K562 (cell line): ENCODE data around the gene PLEKHF1. TPM values are rescaled to one million over a fixed set of nuclear protein-coding genes. Genes with fewer than 3 reads are reported as not detected.
A peak's percentile ranks its signal among the peaks of the same experiment; 100 is the strongest.

Experiments used
- CCAR2 ChIP-seq: fragments of 200-400 bp; formaldehyde crosslinking; IDR thresholded peaks from 2 replicates; pipeline ENCODE4 v1.6.1; 2017; ENCODE audit warnings: mild to moderate bottlenecking, low read depth, low read length
- CEBPB ChIP-seq: fragments of 450-650 bp; IDR thresholded peaks from 2 replicates; pipeline ENCODE4 v1.6.1; 2016; ENCODE audit warnings: missing genetic modification characterization, missing compliant biosample characterization
- GTF2E2 ChIP-seq: fragments of 200-800 bp; sonication (Bioruptor generic); IDR thresholded peaks from 2 replicates; pipeline ENCODE4 v1.6.1; 2016; ENCODE audit warnings: missing genetic modification characterization, missing compliant biosample characterization
- HMBOX1 ChIP-seq: sonication (generic); IDR thresholded peaks from 2 replicates; pipeline ENCODE4 v1.6.1; 2016
- KAT2B ChIP-seq: IDR thresholded peaks from one replicate; pipeline ENCODE4 v1.6.1; 2012; ENCODE audit warnings: low read depth, mild to moderate bottlenecking, control low read depth, inconsistent platforms, low read length, moderate library complexity
- MAFG ChIP-seq: fragments of 450-650 bp; conservative IDR thresholded peaks from 2 replicates; pipeline ENCODE4 v1.6.1; 2016; ENCODE audit warnings: missing genetic modification characterization, missing compliant biosample characterization
- RB1 ChIP-seq: fragments of 450-650 bp; IDR thresholded peaks from 2 replicates; pipeline ENCODE4 v1.6.1; 2017; ENCODE audit warnings: low read depth, mild to moderate bottlenecking
- SRSF7 ChIP-seq: fragments of 200-400 bp; formaldehyde crosslinking; optimal IDR thresholded peaks from 2 replicates; pipeline ENCODE3; 2017; ENCODE audit warnings: mild to moderate bottlenecking, low read depth, low read length
- TAF1 ChIP-seq: IDR thresholded peaks from 2 replicates; pipeline ENCODE4 v1.6.1; 2011; ENCODE audit warnings: mild to moderate bottlenecking, low read length, moderate library complexity; ENCODE audit not compliant: insufficient read depth, control insufficient read depth, severe bottlenecking; ENCODE audit errors: extremely low read depth
- ZKSCAN8 ChIP-seq: fragments of 200-800 bp; sonication (Bioruptor generic); IDR thresholded peaks from 2 replicates; pipeline ENCODE4 v1.6.1; 2016; ENCODE audit warnings: missing genetic modification characterization, missing compliant biosample characterization
- ZNF12 ChIP-seq: sonication (generic); formaldehyde crosslinking; IDR thresholded peaks from 2 replicates; pipeline ENCODE4 v1.4.0; 2020; ENCODE audit warnings: mild to moderate bottlenecking, missing genetic modification reagents
- ZNF146 ChIP-seq: IDR thresholded peaks from one replicate; pipeline ENCODE4 v1.6.1; 2018; ENCODE audit warnings: missing compliant biosample characterization; ENCODE audit not compliant: unreplicated experiment
- polyA plus RNA-seq, 8 experiments: library from polyadenylated mRNA; depleted of rRNA in 4 of 8; stranded (reverse) in 5 of 8; unstranded in 3 of 8; fragments of >200 nt; fragmentation: Nextera tagmentation in 2 of 8; fragmentation: Illumina TruSeq in 1 of 8; extraction: Ambion mirVana in 2 of 8; extraction: Trizol in 1 of 8; gene quantifications; 2 replicates each; pipeline versions ENCODE4 v1.2.1 to v1.2.3, GENCODE V29; 2011 to 2014; ENCODE audit warnings: inconsistent platforms in 1 of 8, missing spikeins in 1 of 8
- total RNA-seq, 7 experiments: library from RNA; depleted of rRNA in 6 of 7; stranded (reverse); fragments of >200 nt in 6 of 7; fragmentation: Illumina TruSeq in 2 of 7; extraction: Trizol in 2 of 7; gene quantifications; 2 replicates each; pipeline versions ENCODE4 v1.2.1 to v1.2.3, GENCODE V29; 2011 to 2021; ENCODE audit warnings: low replicate concordance in 1 of 7
- TF ChIP-seq, protein P1 (sequence below): conservative IDR thresholded peaks from 2 replicates; pipeline ENCODE4 v1.6.1; 2011; ENCODE audit warnings: low read depth, mild to moderate bottlenecking, low read length; ENCODE audit not compliant: control insufficient read depth
- TF ChIP-seq, protein P2 (sequence below): sonication (generic); formaldehyde crosslinking; IDR thresholded peaks from 2 replicates; pipeline ENCODE4 v1.8.0; 2022; ENCODE audit warnings: mild to moderate bottlenecking, missing genetic modification reagents
- TF ChIP-seq, protein P3 (sequence below): fragments of 250-450 bp; sonication (Bioruptor Pico); IDR thresholded peaks from 2 replicates; pipeline ENCODE4 v1.4.0; 2020; ENCODE audit warnings: mild to moderate bottlenecking, moderate library complexity
- TF ChIP-seq, protein P4 (sequence below), 2 experiments: fragments of 250-450 bp in 1 of 2; fragments of 450-650 bp in 1 of 2; sonication (Bioruptor Pico) in 1 of 2; IDR thresholded peaks; 2 replicates each; pipeline versions ENCODE4 v1.6.1 to v1.8.0; 2016 to 2021; ENCODE audit warnings: mild to moderate bottlenecking in 2 of 2, moderate library complexity in 2 of 2, missing compliant biosample characterization in 1 of 2, missing genetic modification characterization in 1 of 2

Gene PLEKHF1
- total and polyA plus RNA-seq, 9 of the 15 experiments (the other 6 are each of a cell fraction or from before 2014, with no cell fraction given) = 0.07 to 13.4 (median 3.9) TPM; not detected in 1

DNA sequence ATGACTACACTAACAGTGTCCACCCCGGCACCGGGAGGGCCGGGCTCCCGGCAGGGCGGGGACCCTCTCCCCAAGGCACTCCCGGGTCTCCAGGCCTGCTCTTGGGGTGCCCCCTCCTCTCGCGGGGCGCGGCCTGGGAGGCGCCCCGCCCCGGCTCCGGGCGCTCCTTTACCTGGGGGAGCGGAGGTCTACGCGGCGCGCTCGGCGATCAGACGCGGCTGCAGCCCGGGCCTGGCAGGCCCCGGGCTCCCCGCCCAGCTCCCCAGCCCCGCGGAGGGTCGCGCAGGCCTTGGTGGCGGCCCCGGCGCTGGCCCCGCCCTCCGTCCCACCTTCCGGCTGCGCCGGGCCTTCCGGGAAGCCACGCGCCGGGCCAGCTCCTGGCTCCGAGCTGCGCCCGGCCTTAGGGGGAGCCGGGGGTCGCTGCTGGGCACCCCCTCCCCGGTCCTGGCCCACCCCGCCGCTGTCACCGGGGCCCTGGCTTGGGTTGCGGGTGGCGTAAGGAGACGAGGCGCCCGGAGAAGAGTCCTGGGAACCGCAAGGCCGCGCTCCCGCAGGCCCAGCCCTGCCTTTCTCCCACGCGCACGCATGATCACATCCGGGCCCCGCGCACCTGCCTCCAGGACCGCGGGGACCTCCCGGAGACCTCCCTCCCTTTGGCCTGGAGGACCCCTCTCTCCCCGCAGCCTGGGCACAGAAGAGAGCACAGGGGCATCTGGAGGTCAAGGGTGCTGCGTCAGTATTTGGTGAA, 49.9 kb downstream of the PLEKHF1 start, which contains the start of gene C19orf12 (continued):
- no peak for TF ChIP-seq HMBOX1
- TF ChIP-seq RB1 = peak; percentile 58; the same call in 1 of the 2 replicates
- TF ChIP-seq, protein P1, sequence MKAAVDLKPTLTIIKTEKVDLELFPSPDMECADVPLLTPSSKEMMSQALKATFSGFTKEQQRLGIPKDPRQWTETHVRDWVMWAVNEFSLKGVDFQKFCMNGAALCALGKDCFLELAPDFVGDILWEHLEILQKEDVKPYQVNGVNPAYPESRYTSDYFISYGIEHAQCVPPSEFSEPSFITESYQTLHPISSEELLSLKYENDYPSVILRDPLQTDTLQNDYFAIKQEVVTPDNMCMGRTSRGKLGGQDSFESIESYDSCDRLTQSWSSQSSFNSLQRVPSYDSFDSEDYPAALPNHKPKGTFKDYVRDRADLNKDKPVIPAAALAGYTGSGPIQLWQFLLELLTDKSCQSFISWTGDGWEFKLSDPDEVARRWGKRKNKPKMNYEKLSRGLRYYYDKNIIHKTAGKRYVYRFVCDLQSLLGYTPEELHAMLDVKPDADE = peak; percentile 50
- TF ChIP-seq ZNF12 (CRISPR knock-in tag) = no peak
- TF ChIP-seq, protein P2, sequence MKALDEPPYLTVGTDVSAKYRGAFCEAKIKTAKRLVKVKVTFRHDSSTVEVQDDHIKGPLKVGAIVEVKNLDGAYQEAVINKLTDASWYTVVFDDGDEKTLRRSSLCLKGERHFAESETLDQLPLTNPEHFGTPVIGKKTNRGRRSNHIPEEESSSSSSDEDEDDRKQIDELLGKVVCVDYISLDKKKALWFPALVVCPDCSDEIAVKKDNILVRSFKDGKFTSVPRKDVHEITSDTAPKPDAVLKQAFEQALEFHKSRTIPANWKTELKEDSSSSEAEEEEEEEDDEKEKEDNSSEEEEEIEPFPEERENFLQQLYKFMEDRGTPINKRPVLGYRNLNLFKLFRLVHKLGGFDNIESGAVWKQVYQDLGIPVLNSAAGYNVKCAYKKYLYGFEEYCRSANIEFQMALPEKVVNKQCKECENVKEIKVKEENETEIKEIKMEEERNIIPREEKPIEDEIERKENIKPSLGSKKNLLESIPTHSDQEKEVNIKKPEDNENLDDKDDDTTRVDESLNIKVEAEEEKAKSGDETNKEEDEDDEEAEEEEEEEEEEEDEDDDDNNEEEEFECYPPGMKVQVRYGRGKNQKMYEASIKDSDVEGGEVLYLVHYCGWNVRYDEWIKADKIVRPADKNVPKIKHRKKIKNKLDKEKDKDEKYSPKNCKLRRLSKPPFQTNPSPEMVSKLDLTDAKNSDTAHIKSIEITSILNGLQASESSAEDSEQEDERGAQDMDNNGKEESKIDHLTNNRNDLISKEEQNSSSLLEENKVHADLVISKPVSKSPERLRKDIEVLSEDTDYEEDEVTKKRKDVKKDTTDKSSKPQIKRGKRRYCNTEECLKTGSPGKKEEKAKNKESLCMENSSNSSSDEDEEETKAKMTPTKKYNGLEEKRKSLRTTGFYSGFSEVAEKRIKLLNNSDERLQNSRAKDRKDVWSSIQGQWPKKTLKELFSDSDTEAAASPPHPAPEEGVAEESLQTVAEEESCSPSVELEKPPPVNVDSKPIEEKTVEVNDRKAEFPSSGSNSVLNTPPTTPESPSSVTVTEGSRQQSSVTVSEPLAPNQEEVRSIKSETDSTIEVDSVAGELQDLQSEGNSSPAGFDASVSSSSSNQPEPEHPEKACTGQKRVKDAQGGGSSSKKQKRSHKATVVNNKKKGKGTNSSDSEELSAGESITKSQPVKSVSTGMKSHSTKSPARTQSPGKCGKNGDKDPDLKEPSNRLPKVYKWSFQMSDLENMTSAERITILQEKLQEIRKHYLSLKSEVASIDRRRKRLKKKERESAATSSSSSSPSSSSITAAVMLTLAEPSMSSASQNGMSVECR = no peak
- peak; percentile 67 for TF ChIP-seq TAF1
- no peak for TF ChIP-seq ZKSCAN8 (CRISPR knock-in tag)
- no peak for TF ChIP-seq KAT2B
- TF ChIP-seq GTF2E2 = peak; percentile 56; the same call in 1 of the 2 replicates
- TF ChIP-seq ZNF146 (CRISPR knock-in tag) = no peak
- TF ChIP-seq, protein P3, sequence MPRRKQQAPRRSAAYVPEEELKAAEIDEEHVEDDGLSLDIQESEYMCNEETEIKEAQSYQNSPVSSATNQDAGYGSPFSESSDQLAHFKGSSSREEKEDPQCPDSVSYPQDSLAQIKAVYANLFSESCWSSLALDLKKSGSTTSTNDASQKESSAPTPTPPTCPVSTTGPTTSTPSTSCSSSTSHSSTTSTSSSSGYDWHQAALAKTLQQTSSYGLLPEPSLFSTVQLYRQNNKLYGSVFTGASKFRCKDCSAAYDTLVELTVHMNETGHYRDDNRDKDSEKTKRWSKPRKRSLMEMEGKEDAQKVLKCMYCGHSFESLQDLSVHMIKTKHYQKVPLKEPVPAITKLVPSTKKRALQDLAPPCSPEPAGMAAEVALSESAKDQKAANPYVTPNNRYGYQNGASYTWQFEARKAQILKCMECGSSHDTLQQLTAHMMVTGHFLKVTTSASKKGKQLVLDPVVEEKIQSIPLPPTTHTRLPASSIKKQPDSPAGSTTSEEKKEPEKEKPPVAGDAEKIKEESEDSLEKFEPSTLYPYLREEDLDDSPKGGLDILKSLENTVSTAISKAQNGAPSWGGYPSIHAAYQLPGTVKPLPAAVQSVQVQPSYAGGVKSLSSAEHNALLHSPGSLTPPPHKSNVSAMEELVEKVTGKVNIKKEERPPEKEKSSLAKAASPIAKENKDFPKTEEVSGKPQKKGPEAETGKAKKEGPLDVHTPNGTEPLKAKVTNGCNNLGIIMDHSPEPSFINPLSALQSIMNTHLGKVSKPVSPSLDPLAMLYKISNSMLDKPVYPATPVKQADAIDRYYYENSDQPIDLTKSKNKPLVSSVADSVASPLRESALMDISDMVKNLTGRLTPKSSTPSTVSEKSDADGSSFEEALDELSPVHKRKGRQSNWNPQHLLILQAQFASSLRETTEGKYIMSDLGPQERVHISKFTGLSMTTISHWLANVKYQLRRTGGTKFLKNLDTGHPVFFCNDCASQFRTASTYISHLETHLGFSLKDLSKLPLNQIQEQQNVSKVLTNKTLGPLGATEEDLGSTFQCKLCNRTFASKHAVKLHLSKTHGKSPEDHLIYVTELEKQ (CRISPR knock-in tag) = no peak
- TF ChIP-seq SRSF7 = no peak
- TF ChIP-seq, protein P4, sequence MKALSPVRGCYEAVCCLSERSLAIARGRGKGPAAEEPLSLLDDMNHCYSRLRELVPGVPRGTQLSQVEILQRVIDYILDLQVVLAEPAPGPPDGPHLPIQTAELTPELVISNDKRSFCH (CRISPR knock-in tag; IDR thresholded peaks at IDR 0.05) = no peak
- TF ChIP-seq, protein P4 (tag; IDR thresholded peaks at IDR 0.05) = no peak
- no peak for TF ChIP-seq CEBPB (tag)
- TF ChIP-seq CCAR2 = no peak
- no peak for TF ChIP-seq MAFG (tag)
